ENCODE measurements around the gene MRPS18A. TPM values are rescaled to one million over a fixed set of nuclear protein-coding genes. Genes with fewer than 3 reads are reported as not detected.

The MRPS18A gene
- total and polyA plus RNA-seq, 2 of the 13 experiments (the other 11 are each of a cell fraction or from before 2014, with no cell fraction given): 87.8 to 89.1 TPM

DNA sequence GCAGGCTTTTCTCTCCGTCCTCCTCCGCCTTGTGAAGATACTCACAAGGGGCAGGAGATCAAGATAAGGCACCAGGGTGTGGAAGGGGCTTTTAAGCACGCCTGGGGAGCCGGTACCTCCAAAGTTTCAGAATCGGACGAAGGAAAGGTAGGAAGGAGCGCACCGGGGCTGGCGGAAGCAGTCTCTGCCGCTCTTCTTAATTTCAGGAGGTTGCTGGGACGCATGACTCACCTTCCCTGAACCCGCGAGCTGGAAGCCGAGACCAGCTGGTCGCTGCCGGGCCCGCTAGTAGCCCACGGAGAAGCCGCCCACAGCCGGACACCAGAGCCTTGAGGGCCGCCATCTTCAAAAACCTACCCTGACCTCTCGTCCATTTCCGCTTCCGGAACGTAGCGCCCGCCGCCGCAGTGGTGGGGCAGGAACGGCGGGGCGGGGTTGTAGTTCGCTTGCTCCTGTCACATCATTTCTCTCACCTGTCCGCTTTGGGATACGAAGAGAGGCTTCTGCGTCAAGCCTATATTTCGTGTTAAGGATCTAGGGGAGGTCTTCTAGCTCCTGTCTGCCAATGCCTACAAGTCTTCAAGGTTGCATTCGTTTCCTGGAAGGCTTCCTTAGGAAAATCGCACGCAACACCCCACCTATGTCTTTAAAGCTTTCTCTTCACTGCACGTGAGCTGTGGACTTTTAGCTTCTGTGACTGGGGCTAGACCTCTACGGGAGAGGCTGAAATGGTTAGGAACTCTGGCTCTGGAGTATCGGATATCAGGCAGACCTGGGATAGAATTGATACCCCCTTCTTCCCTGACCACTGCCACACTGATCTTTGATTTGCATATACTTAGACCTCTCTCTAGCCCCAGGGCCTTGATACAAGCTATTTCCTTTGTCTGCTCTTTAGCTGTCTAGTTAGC lies at the start of gene MRPS18A (continued):
- TF ChIP-seq, protein P1, sequence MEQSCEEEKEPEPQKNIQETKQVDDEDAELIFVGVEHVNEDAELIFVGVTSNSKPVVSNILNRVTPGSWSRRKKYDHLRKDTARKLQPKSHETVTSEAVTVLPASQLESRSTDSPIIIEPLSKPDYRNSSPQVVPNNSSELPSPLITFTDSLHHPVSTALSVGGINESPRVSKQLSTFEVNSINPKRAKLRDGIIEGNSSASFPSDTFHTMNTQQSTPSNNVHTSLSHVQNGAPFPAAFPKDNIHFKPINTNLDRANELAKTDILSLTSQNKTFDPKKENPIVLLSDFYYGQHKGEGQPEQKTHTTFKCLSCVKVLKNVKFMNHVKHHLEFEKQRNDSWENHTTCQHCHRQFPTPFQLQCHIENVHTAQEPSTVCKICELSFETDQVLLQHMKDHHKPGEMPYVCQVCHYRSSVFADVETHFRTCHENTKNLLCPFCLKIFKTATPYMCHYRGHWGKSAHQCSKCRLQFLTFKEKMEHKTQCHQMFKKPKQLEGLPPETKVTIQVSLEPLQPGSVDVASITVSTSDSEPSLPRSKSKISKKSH (CRISPR knock-in tag; IDR thresholded peaks at IDR 0.05; ENCODE audit: borderline replicate concordance): no peak
- TF ChIP-seq HOXD1 (CRISPR knock-in tag; IDR thresholded peaks at IDR 0.05) (no peak), ZNF891 (CRISPR knock-in tag; IDR thresholded peaks at IDR 0.05) (0 out of 2 replicates have a peak, but pooled peaks have one; percentile 70), KLF16 (CRISPR knock-in tag; IDR thresholded peaks at IDR 0.05) (peak in 1 of 2 experiments; percentile 88; a peak in 2 of 4 replicates), ZNF572 (CRISPR knock-in tag; IDR thresholded peaks at IDR 0.05) (0 out of 2 replicates have a peak, but pooled peaks have one; percentile 51), ZC3H4 (CRISPR knock-in tag; IDR thresholded peaks at IDR 0.05; ENCODE audit: borderline replicate concordance) (peak; percentile 65; the same call in 1 of the 2 replicates), NFIC (IDR thresholded peaks at IDR 0.05; ENCODE audit: low read length) (no peak; the same call in 1 of the 2 replicates), HMG20A (CRISPR knock-in tag; IDR thresholded peaks at IDR 0.05; ENCODE audit: borderline replicate concordance) (no peak), ZNF749 (CRISPR knock-in tag; IDR thresholded peaks at IDR 0.05; ENCODE audit: borderline replicate concordance) (0 out of 2 replicates have a peak, but pooled peaks have one; percentile 54), MAZ (IDR thresholded peaks at IDR 0.05; ENCODE audit: borderline replicate concordance, low read depth, low read length) (peak; percentile 39; the same call in 1 of the 2 replicates), MAZ (CRISPR knock-in tag; IDR thresholded peaks at IDR 0.05; ENCODE audit: low read depth) (no peak; the same call in none of the 2 replicates), ZMYM4 (CRISPR knock-in tag; IDR thresholded peaks at IDR 0.05) (peak; percentile 28; the same call in 1 of the 2 replicates)
- TF ChIP-seq, protein P2, sequence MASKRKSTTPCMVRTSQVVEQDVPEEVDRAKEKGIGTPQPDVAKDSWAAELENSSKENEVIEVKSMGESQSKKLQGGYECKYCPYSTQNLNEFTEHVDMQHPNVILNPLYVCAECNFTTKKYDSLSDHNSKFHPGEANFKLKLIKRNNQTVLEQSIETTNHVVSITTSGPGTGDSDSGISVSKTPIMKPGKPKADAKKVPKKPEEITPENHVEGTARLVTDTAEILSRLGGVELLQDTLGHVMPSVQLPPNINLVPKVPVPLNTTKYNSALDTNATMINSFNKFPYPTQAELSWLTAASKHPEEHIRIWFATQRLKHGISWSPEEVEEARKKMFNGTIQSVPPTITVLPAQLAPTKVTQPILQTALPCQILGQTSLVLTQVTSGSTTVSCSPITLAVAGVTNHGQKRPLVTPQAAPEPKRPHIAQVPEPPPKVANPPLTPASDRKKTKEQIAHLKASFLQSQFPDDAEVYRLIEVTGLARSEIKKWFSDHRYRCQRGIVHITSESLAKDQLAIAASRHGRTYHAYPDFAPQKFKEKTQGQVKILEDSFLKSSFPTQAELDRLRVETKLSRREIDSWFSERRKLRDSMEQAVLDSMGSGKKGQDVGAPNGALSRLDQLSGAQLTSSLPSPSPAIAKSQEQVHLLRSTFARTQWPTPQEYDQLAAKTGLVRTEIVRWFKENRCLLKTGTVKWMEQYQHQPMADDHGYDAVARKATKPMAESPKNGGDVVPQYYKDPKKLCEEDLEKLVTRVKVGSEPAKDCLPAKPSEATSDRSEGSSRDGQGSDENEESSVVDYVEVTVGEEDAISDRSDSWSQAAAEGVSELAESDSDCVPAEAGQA (IDR thresholded peaks at IDR 0.05; ENCODE audit: low read depth): peak; percentile 89
- TF ChIP-seq, protein P2 (CRISPR knock-in tag; IDR thresholded peaks at IDR 0.05; ENCODE audit: borderline replicate concordance): no peak
- TF ChIP-seq, protein P3, sequence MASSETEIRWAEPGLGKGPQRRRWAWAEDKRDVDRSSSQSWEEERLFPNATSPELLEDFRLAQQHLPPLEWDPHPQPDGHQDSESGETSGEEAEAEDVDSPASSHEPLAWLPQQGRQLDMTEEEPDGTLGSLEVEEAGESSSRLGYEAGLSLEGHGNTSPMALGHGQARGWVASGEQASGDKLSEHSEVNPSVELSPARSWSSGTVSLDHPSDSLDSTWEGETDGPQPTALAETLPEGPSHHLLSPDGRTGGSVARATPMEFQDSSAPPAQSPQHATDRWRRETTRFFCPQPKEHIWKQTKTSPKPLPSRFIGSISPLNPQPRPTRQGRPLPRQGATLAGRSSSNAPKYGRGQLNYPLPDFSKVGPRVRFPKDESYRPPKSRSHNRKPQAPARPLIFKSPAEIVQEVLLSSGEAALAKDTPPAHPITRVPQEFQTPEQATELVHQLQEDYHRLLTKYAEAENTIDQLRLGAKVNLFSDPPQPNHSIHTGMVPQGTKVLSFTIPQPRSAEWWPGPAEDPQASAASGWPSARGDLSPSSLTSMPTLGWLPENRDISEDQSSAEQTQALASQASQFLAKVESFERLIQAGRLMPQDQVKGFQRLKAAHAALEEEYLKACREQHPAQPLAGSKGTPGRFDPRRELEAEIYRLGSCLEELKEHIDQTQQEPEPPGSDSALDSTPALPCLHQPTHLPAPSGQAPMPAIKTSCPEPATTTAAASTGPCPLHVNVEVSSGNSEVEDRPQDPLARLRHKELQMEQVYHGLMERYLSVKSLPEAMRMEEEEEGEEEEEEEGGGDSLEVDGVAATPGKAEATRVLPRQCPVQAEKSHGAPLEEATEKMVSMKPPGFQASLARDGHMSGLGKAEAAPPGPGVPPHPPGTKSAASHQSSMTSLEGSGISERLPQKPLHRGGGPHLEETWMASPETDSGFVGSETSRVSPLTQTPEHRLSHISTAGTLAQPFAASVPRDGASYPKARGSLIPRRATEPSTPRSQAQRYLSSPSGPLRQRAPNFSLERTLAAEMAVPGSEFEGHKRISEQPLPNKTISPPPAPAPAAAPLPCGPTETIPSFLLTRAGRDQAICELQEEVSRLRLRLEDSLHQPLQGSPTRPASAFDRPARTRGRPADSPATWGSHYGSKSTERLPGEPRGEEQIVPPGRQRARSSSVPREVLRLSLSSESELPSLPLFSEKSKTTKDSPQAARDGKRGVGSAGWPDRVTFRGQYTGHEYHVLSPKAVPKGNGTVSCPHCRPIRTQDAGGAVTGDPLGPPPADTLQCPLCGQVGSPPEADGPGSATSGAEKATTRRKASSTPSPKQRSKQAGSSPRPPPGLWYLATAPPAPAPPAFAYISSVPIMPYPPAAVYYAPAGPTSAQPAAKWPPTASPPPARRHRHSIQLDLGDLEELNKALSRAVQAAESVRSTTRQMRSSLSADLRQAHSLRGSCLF (CRISPR knock-in tag; IDR thresholded peaks at IDR 0.05; ENCODE audit: borderline replicate concordance): 0 out of 2 replicates have a peak, but pooled peaks have one; percentile 23

Data from HepG2 (cell line).